Prostate gland (tissue), 2 donors: ENCODE data around the gene TEX53. TPM values are rescaled to one million over a fixed set of nuclear protein-coding genes. Genes with fewer than 3 reads are reported as not detected.

ENCODE experiments used
- small RNA-seq, 2 donors: library from RNA; depleted of rRNA; stranded (forward); fragments of <200 nt; gene quantifications; one replicate each; pipeline ENCODE3, GENCODE V24; 2016
- total RNA-seq, 2 donors: library from RNA; depleted of rRNA; stranded (reverse); fragments of >200 nt; gene quantifications; one replicate each; pipeline ENCODE4 v1.1.0, GENCODE V29; 2016

The TEX53 gene
- total RNA-seq, 2 donors from 2014 or later = not detected

Small RNAs within 50 kb of the gene (small RNA-seq; reads per million reads assigned to genes)
- 0 reads per million in 2 donors for gene RF00019

Other genes starting within 250 kb of the TEX53 start
- 100 to 1,000 TPM in 1 of 2 donors, 10 to 100 TPM in 1; 13.8 to 102 TPM for gene WHRN, start 152.3 kb downstream of the TEX53 start, total RNA-seq
- 100 to 1,000 TPM; 262 to 348 TPM for gene ATP6V1G1, start 70.0 kb downstream of the TEX53 start, total RNA-seq
- gene TMEM268, start 46.5 kb downstream of the TEX53 start, total RNA-seq = 10 to 100 TPM; 33.0 to 38.3 TPM
- gene TEX48, start 24.4 kb upstream of the TEX53 start, total RNA-seq = not detected
- 1 to 10 TPM; 1.7 to 9.0 TPM for gene TNFSF15, start 148.2 kb upstream of the TEX53 start, total RNA-seq